Muscle layer of duodenum (tissue), 2 donors: ENCODE measurements around the gene RALY.

Source experiments
- H3K27ac ChIP-seq: one replicate; pipeline ENCODE4 v1.7.0; 2013; ENCODE audit warnings: mild to moderate bottlenecking, low read length
- H3K27me3 ChIP-seq: one replicate; pipeline ENCODE4 v1.7.0; 2013; ENCODE audit warnings: low read depth, mild to moderate bottlenecking, control low read depth, low read length
- H3K36me3 ChIP-seq, 2 donors: one replicate each; pipeline ENCODE4 v1.7.0; 2013; ENCODE audit warnings: low read length in 2 of 2, control low read depth in 1 of 2, mild to moderate bottlenecking in 1 of 2; ENCODE audit not compliant: insufficient read depth in 2 of 2, control insufficient read depth in 1 of 2
- H3K4me1 ChIP-seq, 2 donors: one replicate each; pipeline ENCODE4 v1.7.0; 2013; ENCODE audit warnings: low read length in 2 of 2, mild to moderate bottlenecking in 2 of 2, control low read depth in 1 of 2, moderate library complexity in 1 of 2; ENCODE audit not compliant: insufficient read depth in 2 of 2, control insufficient read depth in 1 of 2
- H3K4me3 ChIP-seq, 2 donors: one replicate each; pipeline ENCODE4 v1.7.0; 2013; ENCODE audit warnings: low read length in 2 of 2, low read depth in 1 of 2, mild to moderate bottlenecking in 1 of 2
- H3K9me3 ChIP-seq, 2 donors: one replicate each; pipeline ENCODE4 v1.7.0; 2013; ENCODE audit warnings: low read length in 2 of 2, control low read depth in 1 of 2, mild to moderate bottlenecking in 1 of 2; ENCODE audit not compliant: control insufficient read depth in 1 of 2
- donor health status: healthy.

The RALY gene

GRCh38 chr20:34110745-34111641 lies 117.3 kb downstream of the RALY start:
- no peaks in the 10 kb centered on the region for H3K27me3 ChIP-seq
- H3K27ac ChIP-seq = peak overlapping the region; percentile 98
- no peaks in the 10 kb centered on the region for H3K9me3 ChIP-seq
- peaks cover 9 to 31% of the 10 kb centered on the region in 2 donors for H3K4me1 ChIP-seq
- peaks cover 8 to 14% of the 10 kb centered on the region in 2 donors for H3K36me3 ChIP-seq
- peak overlapping the region; percentile 79 to 91 for H3K4me3 ChIP-seq

- H3K36me3 ChIP-seq = peaks cover 8 to 14% of the 10 kb centered on the region in 2 donors
- H3K27me3 ChIP-seq = no peaks in the 10 kb centered on the region
- no peaks in the 10 kb centered on the region for H3K9me3 ChIP-seq
- H3K4me1 ChIP-seq = peaks cover 9 to 31% of the 10 kb centered on the region in 2 donors
- peak within 1 kb of the TSS; percentile 98 for H3K27ac ChIP-seq
- peak within 1 kb of the TSS; percentile 79 to 91 for H3K4me3 ChIP-seq
Measured at GRCh38 chr20:34111702-34112599, 118.2 kb downstream of the RALY start, which contains the start of gene EIF2S2. TSS of gene EIF2S2 (minus strand) at chr20:34112243. CDS start at chr20:34112110, 133 bp downstream.

- peak overlapping the region; percentile 79 to 91 for H3K4me3 ChIP-seq
- H3K27ac ChIP-seq = peak overlapping the region; percentile 87
- peaks cover 8 to 14% of the 10 kb centered on the region in 2 donors for H3K36me3 ChIP-seq
- H3K9me3 ChIP-seq = no peaks in the 10 kb centered on the region
- no peaks in the 10 kb centered on the region for H3K27me3 ChIP-seq
- peaks cover 9 to 31% of the 10 kb centered on the region in 2 donors for H3K4me1 ChIP-seq
Measured at GRCh38 chr20:34112600-34113101, 118.9 kb downstream of the RALY start.

GRCh38 chr20:34114809-34115208 lies 121.1 kb downstream of the RALY start:
- no peaks in the 10 kb centered on the region for H3K9me3 ChIP-seq
- peaks cover 0 to 7% of the 10 kb centered on the region in 2 donors for H3K36me3 ChIP-seq
- H3K4me3 ChIP-seq = no peak overlapping the region
- H3K4me1 ChIP-seq = peaks cover 9 to 15% of the 10 kb centered on the region in 2 donors
- H3K27me3 ChIP-seq = no peaks in the 10 kb centered on the region
- H3K27ac ChIP-seq = no peak overlapping the region

- Histone ChIP-seq H3K27ac (no peak overlapping the region), H3K4me3 (no peak overlapping the region)
Measured at GRCh38 chr20:34115232-34115631, 121.5 kb downstream of the RALY start.

GRCh38 chr20:34120213-34120612 lies 126.5 kb downstream of the RALY start:
- H3K27ac ChIP-seq = no peak overlapping the region
- no peaks in the 10 kb centered on the region for H3K36me3 ChIP-seq
- no peaks in the 10 kb centered on the region for H3K9me3 ChIP-seq
- no peaks in the 10 kb centered on the region for H3K4me1 ChIP-seq
- H3K27me3 ChIP-seq = no peaks in the 10 kb centered on the region
- H3K4me3 ChIP-seq = no peak overlapping the region

More at GRCh38 chr20:34115232-34115631, 121.5 kb downstream of the RALY start:
- H3K4me1 ChIP-seq = peaks cover 7 to 10% of the 10 kb centered on the region in 2 donors
- no peaks in the 10 kb centered on the region for H3K27me3 ChIP-seq
- peaks cover 0 to 7% of the 10 kb centered on the region in 2 donors for H3K36me3 ChIP-seq
- no peaks in the 10 kb centered on the region for H3K9me3 ChIP-seq

- Histone ChIP-seq H3K4me3 (no peak overlapping the region), H3K36me3 (no peaks in the 10 kb centered on the region), H3K27ac (no peak overlapping the region), H3K27me3 (no peaks in the 10 kb centered on the region), H3K9me3 (no peaks in the 10 kb centered on the region), H3K4me1 (no peaks in the 10 kb centered on the region)
Measured at GRCh38 chr20:34122274-34122980, 128.7 kb downstream of the RALY start.

GRCh38 chr20:34123309-34123708 lies 129.6 kb downstream of the RALY start:
- no peak overlapping the region for H3K4me3 ChIP-seq
- H3K27ac ChIP-seq = no peak overlapping the region
- no peaks in the 10 kb centered on the region for H3K27me3 ChIP-seq
- H3K4me1 ChIP-seq = no peaks in the 10 kb centered on the region
- no peaks in the 10 kb centered on the region for H3K36me3 ChIP-seq
- H3K9me3 ChIP-seq = no peaks in the 10 kb centered on the region

GRCh38 chr20:34124469-34125249 lies 130.9 kb downstream of the RALY start:
- Histone ChIP-seq H3K4me3 (no peak overlapping the region), H3K27ac (no peak overlapping the region), H3K27me3 (no peaks in the 10 kb centered on the region), H3K4me1 (no peaks in the 10 kb centered on the region), H3K36me3 (no peaks in the 10 kb centered on the region), H3K9me3 (no peaks in the 10 kb centered on the region)

GRCh38 chr20:34127792-34128191 lies 134.1 kb downstream of the RALY start:
- H3K4me3 ChIP-seq = no peak overlapping the region
- H3K27me3 ChIP-seq = no peaks in the 10 kb centered on the region
- no peak overlapping the region for H3K27ac ChIP-seq
- H3K4me1 ChIP-seq = no peaks in the 10 kb centered on the region
- no peaks in the 10 kb centered on the region for H3K36me3 ChIP-seq
- no peaks in the 10 kb centered on the region for H3K9me3 ChIP-seq
